ENCODE measurements around the gene PNRC2.
A peak's percentile ranks its signal among the peaks of the same experiment; 100 is the strongest.
"Not testable (repeated sequence)": the region's sequence is repeated elsewhere in the genome, so short reads cannot be mapped to it uniquely, and the experiment has no call there.

The PNRC2 gene

GRCh38 chr1:23979881-23980727, 20.5 kb downstream of the PNRC2 start, which contains the start of gene SRSF10:
TSS of gene SRSF10 (minus strand) at chr1:23980327. CDS start at chr1:23980255, 72 bp downstream.
- peaks cover 3% of the 10 kb centered on the region for H3K36me3 ChIP-seq
- TF ChIP-seq CTCF (IDR thresholded peaks at IDR 0.05; ENCODE audit: low read depth, low read length) = peak; percentile 17; the same call in 1 of the 2 replicates
- H3K27me3 ChIP-seq = no peaks in the 10 kb centered on the region
- no peaks in the 10 kb centered on the region for H3K9me3 ChIP-seq
- peak; percentile 94 for DNase-seq
- peak within 1 kb of the TSS; percentile 84 for H3K4me3 ChIP-seq (ENCODE audit: low read depth, low read length)
- H3K4me1 ChIP-seq = peaks cover 4% of the 10 kb centered on the region

GRCh38 chr1:23980728-23981070, 21.1 kb downstream of the PNRC2 start:
- Histone ChIP-seq H3K27me3 (no peaks in the 10 kb centered on the region; the same call in 1 of the 2 replicates), H3K36me3 (peaks cover 2% of the 10 kb centered on the region), H3K4me1 (peaks cover 4% of the 10 kb centered on the region), H3K9me3 (no peaks in the 10 kb centered on the region), H3K4me3 (ENCODE audit: low read depth, low read length) (peak overlapping the region; percentile 8; the same call in 1 of the 2 replicates)
- no peak for TF ChIP-seq CTCF (IDR thresholded peaks at IDR 0.05; ENCODE audit: low read depth, low read length)
- peak; percentile 10 for DNase-seq

GRCh38 chr1:23984417-23985186, 25.0 kb downstream of the PNRC2 start:
- Histone ChIP-seq H3K4me3 (ENCODE audit: low read depth, low read length) (no peak overlapping the region), H3K36me3 (peaks cover 2% of the 10 kb centered on the region; the same call in 1 of the 2 replicates), H3K9me3 (no peaks in the 10 kb centered on the region), H3K27me3 (no peaks in the 10 kb centered on the region; the same call in 1 of the 2 replicates), H3K4me1 (peaks cover 4% of the 10 kb centered on the region)
- DNase-seq = peak; percentile 36
- no peak for TF ChIP-seq CTCF (IDR thresholded peaks at IDR 0.05; ENCODE audit: low read depth, low read length)

- not testable (repeated sequence) for H3K9me3 ChIP-seq; H3K4me1 ChIP-seq; H3K36me3 ChIP-seq; H3K4me3 ChIP-seq (ENCODE audit: low read depth, low read length); DNase-seq; H3K27me3 ChIP-seq
These were observed 27.4 kb downstream of the PNRC2 start for GRCh38 chr1:23987038-23987437.

- H3K36me3 ChIP-seq = no peaks in the 10 kb centered on the region
- no peak for DNase-seq
- no peak overlapping the region for H3K4me3 ChIP-seq (ENCODE audit: low read depth, low read length)
- H3K9me3 ChIP-seq = no peaks in the 10 kb centered on the region
- H3K27me3 ChIP-seq = no peaks in the 10 kb centered on the region; the same call in 1 of the 2 replicates
- H3K4me1 ChIP-seq = no peaks in the 10 kb centered on the region
- no peak for TF ChIP-seq CTCF (IDR thresholded peaks at IDR 0.05; ENCODE audit: low read depth, low read length)
These were observed 29.6 kb downstream of the PNRC2 start for GRCh38 chr1:23989263-23989662.

GRCh38 chr1:23992011-23992410, 32.4 kb downstream of the PNRC2 start:
- H3K27me3 ChIP-seq; H3K9me3 ChIP-seq; H3K36me3 ChIP-seq; H3K4me1 ChIP-seq; H3K4me3 ChIP-seq (ENCODE audit: low read depth, low read length); DNase-seq: not testable (repeated sequence)

GRCh38 chr1:23995431-23995837, 35.8 kb downstream of the PNRC2 start:
- no peak for DNase-seq
- Histone ChIP-seq H3K4me1 (no peaks in the 10 kb centered on the region), H3K36me3 (no peaks in the 10 kb centered on the region), H3K9me3 (no peaks in the 10 kb centered on the region), H3K4me3 (ENCODE audit: low read depth, low read length) (no peak overlapping the region), H3K27me3 (no peaks in the 10 kb centered on the region)
- TF ChIP-seq CTCF (IDR thresholded peaks at IDR 0.05; ENCODE audit: low read depth, low read length) = no peak
